IMR-90 (cell line): ENCODE measurements around the gene CPEB1. TPM values are rescaled to one million over a fixed set of nuclear protein-coding genes. Genes with fewer than 3 reads are reported as not detected.

ENCODE experiments used
- ATAC-seq: fragments of 200-7000 bp; cut with Tn5 transposase; 2 replicates; pipeline ENCODE4 v1.9.1; 2020; ENCODE audit warnings: low read depth, mild to moderate bottlenecking, moderate library complexity
- BruUV-seq: library from RNA; stranded (reverse); fragments of 400-500 nt; replicated peaks from 2 replicates; lab custom pipeline; 2021; lab: Mats Ljungman, UMichigan
- CTCF ChIA-PET: fragments of 300-600 bp; formaldehyde crosslinking; extraction: SDS; loops from one replicate; lab custom pipeline; 2021; ENCODE audit warnings: antibody characterized with exemption; lab: Yijun Ruan, JAX
- POLR2A ChIA-PET: fragments of 300-600 bp; sonication (Branson Sonifier 250); formaldehyde crosslinking; loops from one replicate; lab custom pipeline; 2022; ENCODE audit warnings: antibody characterized with exemption; ENCODE audit not compliant: unreplicated experiment; lab: Charles Lee
- DNase-seq: peaks from one replicate; pipeline ENCODE4 v3.0.0; 2013
- H2AFZ ChIP-seq: replicated peaks from 2 replicates; pipeline ENCODE3; 2013; ENCODE audit warnings: low read length, mild to moderate bottlenecking; ENCODE audit not compliant: poor library complexity
- H2AK5ac ChIP-seq: 2 replicates; pipeline ENCODE4 v1.6.1; 2013; ENCODE audit warnings: low read depth, low read length, inconsistent platforms
- H2AK9ac ChIP-seq: replicated peaks from 2 replicates; pipeline ENCODE3; 2013; ENCODE audit warnings: mild to moderate bottlenecking, low read depth, low read length, moderate library complexity; ENCODE audit not compliant: poor library complexity
- H2BK120ac ChIP-seq: 2 replicates; pipeline ENCODE4 v1.6.1; 2013; ENCODE audit warnings: low read depth, low read length, inconsistent platforms
- H2BK15ac ChIP-seq: 3 replicates; pipeline ENCODE4 v1.6.1; 2013; ENCODE audit warnings: low read depth, low read length, inconsistent platforms
- H2BK20ac ChIP-seq: 2 replicates; pipeline ENCODE4 v1.6.1; 2013; ENCODE audit warnings: low read depth, mild to moderate bottlenecking, inconsistent platforms, low read length, moderate library complexity
- H2BK5ac ChIP-seq: 2 replicates; pipeline ENCODE4 v1.6.1; 2013; ENCODE audit warnings: mild to moderate bottlenecking, low read depth, low read length, inconsistent platforms; ENCODE audit not compliant: poor library complexity, severe bottlenecking
- H3K14ac ChIP-seq: replicated peaks from 2 replicates; pipeline ENCODE4 v1.6.1; 2013; ENCODE audit warnings: low read depth, low read length, inconsistent platforms
- H3K18ac ChIP-seq: 2 replicates; pipeline ENCODE4 v1.6.1; 2013; ENCODE audit warnings: low read depth, low read length, control low read depth
- H3K23ac ChIP-seq: 2 replicates; pipeline ENCODE4 v1.6.1; 2013; ENCODE audit warnings: low read depth, low read length, inconsistent platforms
- H3K27ac ChIP-seq: 2 replicates; pipeline ENCODE4 v1.5.1; 2013; ENCODE audit warnings: mild to moderate bottlenecking, control low read depth, low read length; ENCODE audit not compliant: insufficient read depth
- H3K27me3 ChIP-seq: 2 replicates; pipeline ENCODE4 v1.6.1; 2013; ENCODE audit warnings: low read length; ENCODE audit not compliant: control insufficient read depth, insufficient read depth
- H3K36me3 ChIP-seq: 2 replicates; pipeline ENCODE4 v1.6.1; 2013; ENCODE audit warnings: low read length, mixed read lengths; ENCODE audit not compliant: control insufficient read depth, insufficient read depth
- H3K4ac ChIP-seq: 2 replicates; pipeline ENCODE4 v1.6.1; 2013; ENCODE audit warnings: low read depth, low read length, inconsistent platforms
- H3K4me1 ChIP-seq: 2 replicates; pipeline ENCODE4 v1.6.1; 2013; ENCODE audit warnings: low read length, mixed read lengths; ENCODE audit not compliant: control insufficient read depth, insufficient read depth
- H3K4me2 ChIP-seq: 2 replicates; pipeline ENCODE4 v1.6.1; 2013; ENCODE audit warnings: low read depth, mild to moderate bottlenecking, control low read depth, low read length, moderate library complexity
- H3K4me3 ChIP-seq: 2 replicates; pipeline ENCODE4 v1.5.1; 2013; ENCODE audit warnings: low read depth, mild to moderate bottlenecking, control low read depth, low read length, moderate library complexity; ENCODE audit not compliant: insufficient read depth
- H3K56ac ChIP-seq: 2 replicates; pipeline ENCODE4 v1.6.1; 2013; ENCODE audit warnings: low read length, inconsistent platforms; ENCODE audit not compliant: insufficient read depth; ENCODE audit errors: extremely low read depth
- H3K79me1 ChIP-seq, 2 experiments: 2 replicates each; pipeline ENCODE4 v1.6.1; 2013; ENCODE audit warnings: low read length in 2 of 2, inconsistent platforms in 1 of 2, low read depth in 1 of 2
- H3K9ac ChIP-seq: 2 replicates; pipeline ENCODE4 v1.6.1; 2013; ENCODE audit warnings: low read depth, low read length, control low read depth
- H3K9me1 ChIP-seq: 2 replicates; pipeline ENCODE4 v1.6.1; 2013; ENCODE audit warnings: low read length, inconsistent platforms; ENCODE audit not compliant: insufficient read depth
- H3K9me3 ChIP-seq: 2 replicates; pipeline ENCODE4 v1.6.1; 2013; ENCODE audit warnings: low read length; ENCODE audit not compliant: control insufficient read depth, insufficient read depth
- H4K20me1 ChIP-seq: 2 replicates; pipeline ENCODE4 v1.6.1; 2013; ENCODE audit warnings: low read length, inconsistent platforms; ENCODE audit not compliant: insufficient read depth
- H4K5ac ChIP-seq: 2 replicates; pipeline ENCODE4 v1.6.1; 2013; ENCODE audit warnings: mild to moderate bottlenecking, low read depth, low read length, control low read depth
- H4K8ac ChIP-seq, 2 experiments: 2 replicates each; pipeline ENCODE4 v1.6.1; 2013; ENCODE audit warnings: low read depth in 2 of 2, low read length in 2 of 2, control low read depth in 1 of 2, inconsistent platforms in 1 of 2
- H4K91ac ChIP-seq: 2 replicates; pipeline ENCODE4 v1.6.1; 2013; ENCODE audit warnings: low read depth, low read length, inconsistent platforms; ENCODE audit not compliant: insufficient read depth
- BHLHE40 ChIP-seq: fragments of 150-350 bp; IDR thresholded peaks from 2 replicates; pipeline ENCODE4 v1.6.1; 2016; ENCODE audit warnings: mild to moderate bottlenecking, low read depth, low read length
- ELK1 ChIP-seq: fragments of 150-350 bp; IDR thresholded peaks from 2 replicates; pipeline ENCODE4 v1.6.1; 2016; ENCODE audit warnings: low read depth, mild to moderate bottlenecking, low read length, moderate library complexity, borderline replicate concordance
- WGBS, 2 experiments: methylation state at CpG; one replicate each; pipeline versions ENCODE4 v1.1.5 to v1.1.7; 2013; ENCODE audit warnings: missing lambda C conversion rate in 2 of 2; ENCODE audit not compliant: insufficient read length in 1 of 2; ENCODE audit errors: extremely low coverage in 2 of 2; 5-methylcytosine and 5-hydroxymethylcytosine counted together
- dilution Hi-C: fragments of 300-500 bp; cut with HindIII; formaldehyde crosslinking; loops from one replicate; pipeline ENCODE4 v1.14.3; 2018; ENCODE audit warnings: low sequenced_read_pairs; ENCODE audit not compliant: unreplicated experiment
- in situ Hi-C: fragments of 300-500 bp; cut with MboI; formaldehyde crosslinking; loops from 3 replicates; pipeline ENCODE4 v1.14.3; 2019; ENCODE audit warnings: low sequenced_read_pairs, inconsistent platforms, mixed read lengths
- intact Hi-C: fragments of 100-400 bp; cut with micrococcal nuclease; formaldehyde crosslinking; loops from 2 replicates; pipeline ENCODE4 v1.10.0; 2022
- polyA plus RNA-seq, 3 experiments: library from polyadenylated mRNA; depleted of rRNA; stranded (reverse); fragments of >200 nt; gene quantifications; 2 replicates each; pipeline ENCODE4 v1.2.3, GENCODE V29; 2012; ENCODE audit warnings: low replicate concordance in 1 of 3
- total RNA-seq: library from RNA; depleted of rRNA; stranded (reverse); fragments of >200 nt; gene quantifications from 2 replicates; pipeline ENCODE4 v1.2.3, GENCODE V29; 2012

Gene CPEB1
- total and polyA plus RNA-seq, 2 of the 4 experiments (the other 2 are of a cell fraction), result 8.9 to 12.5 TPM

DNA sequence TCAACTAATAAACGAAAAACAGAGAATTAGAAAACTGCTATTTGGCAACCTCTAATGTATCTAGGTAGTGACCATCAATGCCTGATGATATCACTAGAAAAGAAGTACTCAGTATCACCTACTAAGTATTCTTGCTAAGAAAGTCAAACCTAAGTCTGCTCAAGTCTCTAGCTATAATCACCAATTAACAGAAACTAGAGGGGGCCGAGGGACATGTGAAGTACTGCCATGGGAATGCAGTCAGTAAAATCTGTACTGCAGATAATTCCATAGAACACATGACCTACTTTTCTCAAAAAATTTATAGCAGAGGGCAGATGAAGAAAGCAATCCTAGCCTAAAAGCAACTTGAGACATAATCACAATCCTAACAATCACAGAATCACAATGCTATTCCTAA lies 51.4 kb downstream of the CPEB1 start:
- ChIA-PET CTCF (interaction anchor here (1.4 kb wide), 1 partner anchor 10 kb away, joined by 3 read pairs; no protein-coding TSS in a partner anchor), POLR2A (no interaction called here)
- WGBS, 2 experiments, result no CpG with 5 or more reads among the region's 2 CpGs

More for the DNA sequence above, 51.4 kb downstream of the CPEB1 start:
- Histone ChIP-seq H4K5ac (no peak overlapping the region), H3K4me1 (no peaks in the 10 kb centered on the region), H3K9me1 (no peaks in the 10 kb centered on the region), H2BK120ac (no peak overlapping the region), H3K79me1 (no peaks in the 10 kb centered on the region), H3K4me3 (no peak overlapping the region), H4K20me1 (no peaks in the 10 kb centered on the region), H3K56ac (no peak overlapping the region), H2AK9ac (no peak overlapping the region), H3K4ac (no peak overlapping the region), H3K23ac (no peak overlapping the region), H2BK20ac (no peak overlapping the region), H3K27me3 (peaks cover 2% of the 10 kb centered on the region), H3K4me2 (no peak overlapping the region), H3K18ac (no peak overlapping the region), H3K36me3 (no peaks in the 10 kb centered on the region), H3K14ac (no peak overlapping the region), H2AK5ac (no peak overlapping the region), H3K9me3 (no peaks in the 10 kb centered on the region), H3K9ac (no peak overlapping the region), H2AFZ (no peak overlapping the region), H4K91ac (no peak overlapping the region), H2BK15ac (no peak overlapping the region), H2BK5ac (no peak overlapping the region), H3K27ac (no peak overlapping the region), H4K8ac (no peak overlapping the region)
- no peak for ATAC-seq
- BruUV-seq, result no TSS peak
- in situ Hi-C loops, result no loop called here
- TF ChIP-seq BHLHE40 (no peak), ELK1 (no peak)
- intact Hi-C loops, result no loop called here
- dilution Hi-C loops, result no loop called here
- no peak for DNase-seq
